ENCODE data around the gene SVIL. TPM values are rescaled to one million over a fixed set of nuclear protein-coding genes. Genes with fewer than 3 reads are reported as not detected.
"Not testable (repeated sequence)": the region's sequence is repeated elsewhere in the genome, so short reads cannot be mapped to it uniquely, and the experiment has no call there.

The SVIL gene
- total RNA-seq, 2 donors from 2014 or later: 92.9 to 524 TPM

DNA sequence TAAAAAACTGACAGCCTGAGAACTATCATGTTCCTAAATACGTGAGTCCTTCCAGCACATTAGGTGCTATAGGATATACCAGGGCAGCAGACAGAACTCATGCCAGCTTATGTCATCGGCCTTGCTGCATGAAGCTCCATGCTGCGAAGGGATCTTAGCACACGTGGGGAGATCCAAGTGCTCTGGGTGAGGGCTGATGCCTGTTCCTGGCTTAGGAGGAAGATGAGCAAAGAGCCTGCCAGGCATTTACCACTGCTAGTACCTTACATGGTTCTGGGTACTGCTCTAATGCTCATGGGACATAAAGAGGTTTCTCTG, 43.2 kb downstream of the SVIL start:
- no peaks in the 10 kb centered on the region for H3K36me3 ChIP-seq
- peak overlapping the region in 1 of 2 donors; percentile 67 for H3K27ac ChIP-seq
- no peaks in the 10 kb centered on the region for H3K9me3 ChIP-seq
- TF ChIP-seq, protein P1, sequence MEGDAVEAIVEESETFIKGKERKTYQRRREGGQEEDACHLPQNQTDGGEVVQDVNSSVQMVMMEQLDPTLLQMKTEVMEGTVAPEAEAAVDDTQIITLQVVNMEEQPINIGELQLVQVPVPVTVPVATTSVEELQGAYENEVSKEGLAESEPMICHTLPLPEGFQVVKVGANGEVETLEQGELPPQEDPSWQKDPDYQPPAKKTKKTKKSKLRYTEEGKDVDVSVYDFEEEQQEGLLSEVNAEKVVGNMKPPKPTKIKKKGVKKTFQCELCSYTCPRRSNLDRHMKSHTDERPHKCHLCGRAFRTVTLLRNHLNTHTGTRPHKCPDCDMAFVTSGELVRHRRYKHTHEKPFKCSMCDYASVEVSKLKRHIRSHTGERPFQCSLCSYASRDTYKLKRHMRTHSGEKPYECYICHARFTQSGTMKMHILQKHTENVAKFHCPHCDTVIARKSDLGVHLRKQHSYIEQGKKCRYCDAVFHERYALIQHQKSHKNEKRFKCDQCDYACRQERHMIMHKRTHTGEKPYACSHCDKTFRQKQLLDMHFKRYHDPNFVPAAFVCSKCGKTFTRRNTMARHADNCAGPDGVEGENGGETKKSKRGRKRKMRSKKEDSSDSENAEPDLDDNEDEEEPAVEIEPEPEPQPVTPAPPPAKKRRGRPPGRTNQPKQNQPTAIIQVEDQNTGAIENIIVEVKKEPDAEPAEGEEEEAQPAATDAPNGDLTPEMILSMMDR (IDR thresholded peaks at IDR 0.05): no peak
- TF ChIP-seq POLR2A (IDR thresholded peaks at IDR 0.05) (no peak), POLR2AphosphoS5 (IDR thresholded peaks at IDR 0.05) (no peak)
- no peak overlapping the region for H3K4me3 ChIP-seq
- peaks cover 7% of the 10 kb centered on the region for H3K4me1 ChIP-seq (replicated peaks)
- intact Hi-C loops (cut with DNase I): no loop called here
- DNase-seq (ENCODE audit: low spot score): peak; percentile 28
- WGBS: 33% methylated on average over 4 of the region's 4 CpGs
- no peaks in the 10 kb centered on the region for H3K27me3 ChIP-seq (replicated peaks; ENCODE audit: insufficient read depth)

DNA sequence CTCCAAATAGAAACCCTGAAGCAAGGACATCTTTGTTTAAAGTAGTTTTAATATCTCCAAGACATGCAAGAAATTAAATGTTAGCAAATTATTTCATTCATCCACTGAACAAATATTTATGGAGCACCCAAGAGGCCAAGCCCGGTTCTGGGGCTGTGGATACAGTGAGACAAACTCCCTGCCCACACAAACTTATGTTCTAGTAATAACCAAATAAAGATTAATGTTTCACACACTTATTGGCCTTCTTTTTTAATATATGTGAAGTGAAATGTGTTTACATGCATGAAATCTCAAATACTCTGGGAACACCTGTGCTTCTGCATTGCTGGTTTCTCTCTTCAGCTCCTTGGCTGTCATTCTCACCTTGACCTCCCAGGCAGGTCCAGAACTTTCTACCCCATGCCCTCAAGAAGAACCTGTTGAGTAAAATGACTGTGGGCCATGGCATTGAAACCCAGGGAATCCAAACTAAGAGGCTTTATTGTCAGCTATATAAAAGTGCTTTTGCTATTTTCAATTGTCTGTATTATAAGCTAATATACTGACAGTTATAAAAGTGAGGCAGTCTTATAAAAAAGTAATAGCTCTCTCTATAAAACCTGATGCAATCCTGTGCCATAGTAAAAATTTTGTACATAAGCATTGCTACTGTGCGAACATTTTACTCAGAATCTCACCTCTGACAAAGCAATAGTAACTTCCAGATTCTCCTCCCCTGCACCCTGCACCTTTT, 43.7 kb downstream of the SVIL start:
- no peak for DNase-seq (ENCODE audit: low spot score)
- Histone ChIP-seq H3K27me3 (replicated peaks; ENCODE audit: insufficient read depth) (no peaks in the 10 kb centered on the region), H3K4me3 (no peak overlapping the region), H3K9me3 (no peaks in the 10 kb centered on the region), H3K36me3 (no peaks in the 10 kb centered on the region), H3K27ac (peak overlapping the region; percentile 65 to 67), H3K4me1 (replicated peaks) (peaks cover 7% of the 10 kb centered on the region)
- intact Hi-C loops (cut with DNase I): no loop called here
- 22% methylated on average over 2 of the region's 2 CpGs for WGBS
- TF ChIP-seq POLR2A (IDR thresholded peaks at IDR 0.05) (no peak), POLR2AphosphoS5 (IDR thresholded peaks at IDR 0.05) (peak; percentile 40)
- TF ChIP-seq, protein P1 (IDR thresholded peaks at IDR 0.05): peak in 1 of 4 experiments; percentile 12

DNA sequence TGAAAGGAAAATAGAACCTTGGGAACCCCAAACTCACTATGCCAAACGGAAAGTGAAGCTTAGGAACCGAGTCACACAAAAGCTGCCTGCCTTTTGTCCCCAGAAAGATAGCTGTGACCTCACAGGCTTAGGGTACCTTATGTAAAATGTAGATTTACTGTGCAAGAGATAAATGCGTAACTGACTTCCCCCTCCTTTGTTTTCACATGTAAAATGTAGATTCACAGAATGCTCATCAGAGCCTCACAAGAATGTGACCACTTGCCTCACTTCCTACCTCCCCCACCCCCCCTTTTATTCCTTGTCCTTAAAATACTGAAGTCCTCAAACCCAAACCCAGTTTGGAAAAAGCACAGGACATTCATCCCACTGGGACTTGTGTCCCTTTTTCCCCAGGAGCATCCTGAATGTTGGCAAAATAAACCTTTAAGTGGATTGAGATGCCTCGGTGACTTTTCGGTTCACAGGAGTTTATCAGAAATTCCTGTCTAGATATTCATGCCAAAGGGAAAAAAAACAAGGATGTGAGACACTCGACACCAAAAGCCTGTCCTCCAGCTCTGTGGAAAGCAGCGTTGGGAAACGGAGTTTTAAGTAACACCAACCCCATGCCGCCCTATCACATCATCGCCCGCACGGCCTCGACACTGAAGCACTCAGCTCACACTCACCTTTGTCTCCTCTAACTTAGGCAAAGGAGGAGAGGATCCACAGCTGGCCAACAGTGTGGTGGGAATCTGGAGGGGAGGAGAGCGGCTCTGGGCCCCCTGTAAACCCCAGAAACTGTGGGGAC, 45.9 kb downstream of the SVIL start:
- no peak for DNase-seq (ENCODE audit: low spot score)
- no peaks in the 10 kb centered on the region for H3K27me3 ChIP-seq (replicated peaks; ENCODE audit: insufficient read depth)
- WGBS: 52% methylated on average over 14 of the region's 14 CpGs

DNA sequence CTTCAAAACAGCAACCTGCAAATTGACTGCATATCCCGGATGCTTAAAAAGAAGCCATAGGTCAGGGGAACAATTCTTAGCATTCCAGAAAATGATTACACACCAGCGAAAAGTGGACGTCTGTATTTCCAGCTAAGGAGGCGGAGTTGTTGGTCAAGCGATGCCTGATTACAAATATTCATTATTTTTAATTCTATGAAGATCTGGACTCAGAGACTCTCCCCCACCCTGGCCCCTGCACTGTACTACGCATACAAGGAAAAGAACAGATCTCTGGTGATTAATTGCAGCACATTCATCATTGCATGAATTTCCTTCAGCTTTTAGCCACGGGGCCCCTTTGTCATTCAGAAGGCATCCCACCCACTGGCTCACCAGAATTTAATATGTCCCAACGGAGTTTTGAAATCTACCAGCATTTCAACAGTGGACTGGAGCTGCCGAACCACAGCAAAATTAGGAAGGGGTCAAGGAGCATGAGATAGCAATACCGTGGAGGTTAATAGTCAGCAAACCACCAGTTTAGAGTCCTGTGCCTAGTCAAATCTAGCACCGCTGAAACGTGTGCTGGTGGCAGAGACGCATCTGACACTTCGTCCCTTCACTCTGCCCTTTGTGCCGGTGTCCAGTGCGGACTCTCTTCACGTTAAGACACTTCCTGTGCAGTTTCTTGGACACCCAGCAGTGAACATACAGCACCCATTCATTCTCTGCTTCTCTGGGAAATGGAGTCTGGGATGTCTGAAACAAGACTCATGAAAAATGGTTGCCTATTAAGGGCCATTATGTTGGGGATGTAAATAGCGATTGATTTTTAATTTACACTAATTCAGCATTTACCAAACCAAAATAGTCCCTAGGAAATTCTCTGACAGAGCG, 46.8 kb downstream of the SVIL start:
- H3K36me3 ChIP-seq; intact Hi-C loops (cut with DNase I); H3K4me1 ChIP-seq (replicated peaks); DNase-seq (ENCODE audit: low spot score); H3K4me3 ChIP-seq; H3K9me3 ChIP-seq; H3K27me3 ChIP-seq (replicated peaks; ENCODE audit: insufficient read depth): not testable (repeated sequence)
- H3K27ac ChIP-seq: peak overlapping the region; percentile 35 to 67
- 69% methylated on average over 16 of the region's 19 CpGs for WGBS

More for the DNA sequence above, 45.9 kb downstream of the SVIL start:
- H3K4me1 ChIP-seq (replicated peaks): peaks cover 7% of the 10 kb centered on the region
- no peaks in the 10 kb centered on the region for H3K36me3 ChIP-seq
- intact Hi-C loops (cut with DNase I): no loop called here
- H3K27ac ChIP-seq: peak overlapping the region; percentile 35 to 67
- no peak for TF ChIP-seq POLR2AphosphoS5 (IDR thresholded peaks at IDR 0.05)
- TF ChIP-seq POLR2A (IDR thresholded peaks at IDR 0.05): no peak
- TF ChIP-seq, protein P1 (IDR thresholded peaks at IDR 0.05): no peak
- no peaks in the 10 kb centered on the region for H3K9me3 ChIP-seq
- H3K4me3 ChIP-seq: no peak overlapping the region
